HEK293T (cell line): ENCODE results near the gene GABARAP.

Experiments
- CTCF ChIA-PET: fragments of 350-600 bp; formaldehyde crosslinking; extraction: SDS; loops from one replicate; lab custom pipeline; 2021; ENCODE audit warnings: antibody characterized with exemption, inconsistent platforms; lab: Yijun Ruan, JAX
- POLR2A ChIA-PET: fragments of 350-600 bp; formaldehyde crosslinking; extraction: SDS; loops from one replicate; lab custom pipeline; 2020; ENCODE audit warnings: antibody characterized with exemption, inconsistent platforms; lab: Yijun Ruan, JAX
- DNase-seq: peaks from one replicate; pipeline ENCODE4 v3.0.0; 2012; ENCODE audit warnings: mixed read lengths; ENCODE audit errors: extremely low spot score
- ARNT ChIP-seq: fragments of 450-650 bp; IDR thresholded peaks from 2 replicates; pipeline ENCODE4 v1.6.1; 2017; ENCODE audit warnings: mild to moderate bottlenecking
- BHLHE40 ChIP-seq: fragments of 450-650 bp; IDR thresholded peaks from 2 replicates; pipeline ENCODE4 v1.6.1; 2016; ENCODE audit warnings: mild to moderate bottlenecking, moderate library complexity, borderline replicate concordance
- CTBP1 ChIP-seq: fragments of 450-650 bp; IDR thresholded peaks from 2 replicates; pipeline ENCODE4 v1.6.1; 2016; ENCODE audit warnings: borderline replicate concordance
- ELF4 ChIP-seq: fragments of 450-650 bp; IDR thresholded peaks from 2 replicates; pipeline ENCODE4 v1.6.1; 2017; ENCODE audit warnings: antibody characterized with exemption
- FOXA1 ChIP-seq: fragments of 450-650 bp; IDR thresholded peaks from 2 replicates; pipeline ENCODE4 v1.6.1; 2016; ENCODE audit warnings: mild to moderate bottlenecking
- FOXK2 ChIP-seq: fragments of 450-650 bp; IDR thresholded peaks from 2 replicates; pipeline ENCODE4 v1.6.1; 2016; ENCODE audit warnings: mild to moderate bottlenecking
- FOXM1 ChIP-seq: fragments of 450-650 bp; IDR thresholded peaks from 2 replicates; pipeline ENCODE4 v1.6.1; 2017; ENCODE audit warnings: mild to moderate bottlenecking, borderline replicate concordance
- HDGF ChIP-seq: fragments of 450-650 bp; IDR thresholded peaks from 2 replicates; pipeline ENCODE4 v1.6.1; 2017; ENCODE audit warnings: antibody characterized with exemption, borderline replicate concordance
- L3MBTL2 ChIP-seq: fragments of 450-650 bp; conservative IDR thresholded peaks from 2 replicates; pipeline ENCODE4 v1.6.1; 2016; ENCODE audit warnings: mild to moderate bottlenecking
- LEF1 ChIP-seq: fragments of 450-650 bp; IDR thresholded peaks from 2 replicates; pipeline ENCODE4 v1.6.1; 2017; ENCODE audit warnings: mild to moderate bottlenecking, borderline replicate concordance
- NFRKB ChIP-seq: fragments of 450-650 bp; IDR thresholded peaks from 2 replicates; pipeline ENCODE4 v1.6.1; 2016; ENCODE audit warnings: mild to moderate bottlenecking, moderate library complexity
- PKNOX1 ChIP-seq: fragments of 450-650 bp; IDR thresholded peaks from 2 replicates; pipeline ENCODE4 v1.6.1; 2016
- SUZ12 ChIP-seq: fragments of 450-650 bp; IDR thresholded peaks from 2 replicates; pipeline ENCODE4 v1.6.1; 2016; ENCODE audit warnings: mild to moderate bottlenecking
- TARDBP ChIP-seq: fragments of 450-650 bp; IDR thresholded peaks from 2 replicates; pipeline ENCODE4 v1.6.1; 2016
- ZNF384 ChIP-seq: fragments of 450-650 bp; IDR thresholded peaks from 2 replicates; pipeline ENCODE4 v1.6.1; 2016

GABARAP gene

GRCh38 chr17:7262192-7262934 is 20.1 kb upstream of the GABARAP start, which contains the start of gene CLDN7:
Gene CLDN7, minus strand, starts transcription at chr17:7262478. Its CDS starts 435 bp downstream, at chr17:7262043.
- TF ChIP-seq SUZ12 (no peak), FOXA1 (no peak), ZNF384 (no peak), CTBP1 (no peak)
- ChIA-PET POLR2A (interaction anchor here (1.2 kb wide), 1 partner anchor 41 kb away, joined by 3 read pairs; no protein-coding TSS in a partner anchor), CTCF (no interaction called here)
- DNase-seq = no peak

DNA sequence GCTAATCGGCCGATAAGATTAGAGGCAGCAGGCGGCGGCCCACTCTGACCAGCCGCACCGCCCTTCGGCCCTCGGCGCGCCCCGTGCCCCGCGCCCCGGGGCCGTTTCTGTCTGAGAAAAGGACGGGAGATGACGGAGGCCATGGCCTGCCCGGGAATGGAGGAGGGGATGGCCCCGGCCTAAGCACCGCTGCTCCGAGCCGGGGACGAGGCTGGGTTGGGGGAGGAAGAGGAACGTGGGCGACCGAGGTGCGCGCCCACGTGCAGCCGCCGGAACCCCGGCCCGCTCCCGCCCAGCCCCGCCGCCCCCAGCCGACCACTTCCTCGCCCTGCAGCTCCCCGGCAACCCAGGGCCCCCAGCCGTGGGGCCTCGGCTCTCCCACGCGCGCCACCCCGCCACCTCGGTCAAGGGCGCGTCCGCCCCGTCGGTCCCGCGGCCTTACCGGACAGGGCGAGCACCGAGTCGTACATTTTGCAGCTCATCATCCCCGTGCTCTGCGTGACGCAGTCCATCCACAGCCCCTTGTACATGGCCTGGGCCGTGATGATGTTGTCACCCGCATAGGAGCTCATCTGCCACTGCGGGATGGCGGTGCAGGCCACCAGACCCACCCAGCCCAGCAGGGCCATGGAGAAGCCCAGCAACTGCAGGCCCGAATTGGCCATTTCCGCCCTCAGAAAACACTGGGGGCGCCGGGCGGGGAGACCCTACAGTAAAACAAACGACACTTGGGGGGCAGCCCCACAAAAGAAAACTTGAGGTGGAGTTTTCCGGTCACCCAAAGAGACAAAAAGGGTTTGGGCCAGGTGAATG is 19.3 kb upstream of the GABARAP start:
- no peak for DNase-seq
- ChIA-PET POLR2A (interaction anchor here (1.2 kb wide), 1 partner anchor 40 kb away, joined by 3 read pairs; no protein-coding TSS in a partner anchor), CTCF (no interaction called here)
- no peak for TF ChIP-seq BHLHE40
- TF ChIP-seq LEF1 = no peak
- TF ChIP-seq HDGF = no peak
- no peak for TF ChIP-seq TARDBP
- TF ChIP-seq ARNT = no peak
- no peak for TF ChIP-seq PKNOX1

GRCh38 chr17:7260651-7261378 is 18.6 kb upstream of the GABARAP start:
- DNase-seq = no peak
- CTCF ChIA-PET = no interaction called here
- POLR2A ChIA-PET = interaction anchor here (1.2 kb wide), 1 partner anchor 40 kb away, joined by 3 read pairs; no protein-coding TSS in a partner anchor
- TF ChIP-seq NFRKB (no peak), BHLHE40 (no peak), FOXA1 (no peak), HDGF (no peak), ZNF384 (no peak), L3MBTL2 (no peak), ARNT (no peak), TARDBP (no peak), CTBP1 (no peak), LEF1 (no peak), ELF4 (no peak), FOXK2 (no peak)

DNA sequence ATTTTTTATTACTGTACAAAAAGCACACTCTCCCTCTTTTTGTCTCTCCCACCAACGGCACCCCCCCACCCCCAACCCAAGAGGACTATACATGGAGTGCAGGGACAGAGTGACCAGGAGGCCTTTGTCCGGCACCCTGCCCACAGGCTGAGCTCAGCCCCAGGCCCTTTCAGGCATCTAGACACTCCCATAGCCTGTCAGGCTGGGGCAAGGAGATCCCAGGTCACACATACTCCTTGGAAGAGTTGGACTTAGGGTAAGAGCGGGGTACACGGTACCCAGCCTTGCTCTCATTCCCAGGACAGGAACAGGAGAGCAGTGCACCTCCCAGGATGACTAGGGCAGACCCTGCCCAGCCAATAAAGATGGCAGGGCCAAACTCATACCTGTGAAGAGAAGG is 17.9 kb upstream of the GABARAP start:
- POLR2A ChIA-PET = no interaction called here
- TF ChIP-seq FOXK2 = no peak
- TF ChIP-seq LEF1 = no peak
- no peak for TF ChIP-seq HDGF
- TF ChIP-seq TARDBP = no peak
- TF ChIP-seq FOXM1 = no peak
- no peak for TF ChIP-seq BHLHE40
- no peak for DNase-seq
- CTCF ChIA-PET = no interaction called here

DNA sequence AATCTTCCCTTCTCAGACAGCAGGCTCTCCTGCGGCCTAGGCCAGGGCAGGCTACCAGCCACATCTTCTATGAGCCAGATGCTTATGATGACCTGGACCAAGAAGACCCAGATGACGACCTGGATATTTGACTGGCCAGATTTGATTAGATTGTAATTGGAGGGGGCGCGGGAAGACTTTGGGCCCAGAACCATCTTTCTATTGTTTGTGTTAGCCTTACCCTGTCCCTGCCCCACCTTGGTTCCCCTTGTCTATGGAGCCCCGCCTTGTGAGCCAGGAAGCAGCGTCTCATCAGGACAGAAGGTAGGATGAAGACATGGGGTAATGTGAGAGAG is 17.3 kb upstream of the GABARAP start:
- POLR2A ChIA-PET = no interaction called here
- CTCF ChIA-PET = no interaction called here

More for the DNA sequence above, 17.3 kb upstream of the GABARAP start:
- no peak for TF ChIP-seq L3MBTL2
- no peak for TF ChIP-seq TARDBP
- no peak for TF ChIP-seq PKNOX1
- TF ChIP-seq CTBP1 = no peak
- no peak for TF ChIP-seq FOXA1
- TF ChIP-seq ELF4 = no peak
- no peak for TF ChIP-seq HDGF
- no peak for TF ChIP-seq FOXK2
- no peak for DNase-seq
